Progenitor cell of endocrine pancreas (in vitro differentiated cells): ENCODE data around the gene AKAP8L. TPM values are rescaled to one million over a fixed set of nuclear protein-coding genes. Genes with fewer than 3 reads are reported as not detected.

Experiments
- DNase-seq: peaks from one replicate; pipeline ENCODE4 v3.0.0; 2021; ENCODE audit warnings: low spot score; ENCODE audit not compliant: unreplicated experiment
- H3K27ac Mint-ChIP-seq: 2 replicates; pipeline ENCODE4 v1.8.0; 2021; ENCODE audit warnings: mild to moderate bottlenecking, moderate library complexity, mixed read lengths
- H3K27me3 Mint-ChIP-seq: 2 replicates; pipeline ENCODE4 v1.8.0; 2021; ENCODE audit warnings: mixed read lengths
- H3K36me3 Mint-ChIP-seq: 2 replicates; pipeline ENCODE4 v1.8.0; 2022; ENCODE audit warnings: mixed read lengths; ENCODE audit not compliant: insufficient read depth
- H3K4me1 Mint-ChIP-seq: 2 replicates; pipeline ENCODE4 v1.8.0; 2021; ENCODE audit warnings: low read depth, mixed read lengths
- H3K4me3 Mint-ChIP-seq: 2 replicates; pipeline ENCODE4 v1.8.0; 2021; ENCODE audit warnings: low read depth, mild to moderate bottlenecking, moderate library complexity, mixed read lengths
- H3K9me3 Mint-ChIP-seq: 2 replicates; pipeline ENCODE4 v1.8.0; 2021; ENCODE audit warnings: low read depth, mixed read lengths
- total RNA-seq: library from RNA; stranded (reverse); gene quantifications from 2 replicates; pipeline ENCODE4 v1.2.1, GENCODE V29; 2021
- TF ChIP-seq, protein P1 (sequence below): fragments of 200-600 bp; sonication (generic); IDR thresholded peaks from one replicate; pipeline ENCODE4 v1.5.0; 2021; ENCODE audit warnings: antibody characterized with exemption, mild to moderate bottlenecking; ENCODE audit not compliant: unreplicated experiment

AKAP8L gene
- total RNA-seq, 1 donor from 2014 or later = 228 TPM

DNA sequence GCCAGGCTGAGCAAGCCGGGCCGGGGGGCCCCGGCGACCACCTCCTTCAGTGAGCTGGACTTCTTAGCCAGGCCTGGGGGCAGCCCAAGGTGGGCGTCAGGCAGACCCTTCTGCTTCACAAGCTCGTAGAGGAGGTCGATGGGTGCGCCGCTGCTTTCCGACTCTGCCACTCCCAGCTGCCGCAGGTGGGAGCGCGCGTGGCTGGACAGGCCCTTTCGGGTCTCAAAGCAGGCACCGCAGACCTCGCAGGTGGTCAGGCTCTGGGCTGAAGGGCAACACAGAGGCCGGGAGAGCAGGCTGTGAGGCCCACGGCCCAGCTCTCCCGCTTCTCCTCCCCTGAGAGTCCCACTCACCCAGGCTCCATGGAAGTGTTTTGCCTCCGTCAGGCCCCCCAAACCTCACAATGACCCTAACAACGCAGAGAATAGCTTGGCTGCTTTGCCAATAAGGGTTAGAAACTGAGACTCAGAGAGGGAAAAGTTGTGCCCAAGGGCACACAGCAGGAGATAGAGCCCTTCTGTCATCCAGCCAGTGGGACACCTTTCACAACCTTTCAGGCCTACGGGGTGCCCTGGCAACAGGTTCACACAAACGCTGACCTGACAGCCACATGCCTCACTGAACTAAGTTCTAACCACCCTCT, 11.2 kb upstream of the AKAP8L start:
- Mint-ChIP-seq H3K27me3 (no peaks in the 10 kb centered on the region), H3K9me3 (no peaks in the 10 kb centered on the region), H3K36me3 (peaks cover 12% of the 10 kb centered on the region), H3K27ac (no peak overlapping the region), H3K4me1 (peaks cover 19% of the 10 kb centered on the region), H3K4me3 (peak overlapping the region; percentile 98)
- TF ChIP-seq, protein P1, sequence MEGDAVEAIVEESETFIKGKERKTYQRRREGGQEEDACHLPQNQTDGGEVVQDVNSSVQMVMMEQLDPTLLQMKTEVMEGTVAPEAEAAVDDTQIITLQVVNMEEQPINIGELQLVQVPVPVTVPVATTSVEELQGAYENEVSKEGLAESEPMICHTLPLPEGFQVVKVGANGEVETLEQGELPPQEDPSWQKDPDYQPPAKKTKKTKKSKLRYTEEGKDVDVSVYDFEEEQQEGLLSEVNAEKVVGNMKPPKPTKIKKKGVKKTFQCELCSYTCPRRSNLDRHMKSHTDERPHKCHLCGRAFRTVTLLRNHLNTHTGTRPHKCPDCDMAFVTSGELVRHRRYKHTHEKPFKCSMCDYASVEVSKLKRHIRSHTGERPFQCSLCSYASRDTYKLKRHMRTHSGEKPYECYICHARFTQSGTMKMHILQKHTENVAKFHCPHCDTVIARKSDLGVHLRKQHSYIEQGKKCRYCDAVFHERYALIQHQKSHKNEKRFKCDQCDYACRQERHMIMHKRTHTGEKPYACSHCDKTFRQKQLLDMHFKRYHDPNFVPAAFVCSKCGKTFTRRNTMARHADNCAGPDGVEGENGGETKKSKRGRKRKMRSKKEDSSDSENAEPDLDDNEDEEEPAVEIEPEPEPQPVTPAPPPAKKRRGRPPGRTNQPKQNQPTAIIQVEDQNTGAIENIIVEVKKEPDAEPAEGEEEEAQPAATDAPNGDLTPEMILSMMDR = no peak
- DNase-seq = no peak

DNA sequence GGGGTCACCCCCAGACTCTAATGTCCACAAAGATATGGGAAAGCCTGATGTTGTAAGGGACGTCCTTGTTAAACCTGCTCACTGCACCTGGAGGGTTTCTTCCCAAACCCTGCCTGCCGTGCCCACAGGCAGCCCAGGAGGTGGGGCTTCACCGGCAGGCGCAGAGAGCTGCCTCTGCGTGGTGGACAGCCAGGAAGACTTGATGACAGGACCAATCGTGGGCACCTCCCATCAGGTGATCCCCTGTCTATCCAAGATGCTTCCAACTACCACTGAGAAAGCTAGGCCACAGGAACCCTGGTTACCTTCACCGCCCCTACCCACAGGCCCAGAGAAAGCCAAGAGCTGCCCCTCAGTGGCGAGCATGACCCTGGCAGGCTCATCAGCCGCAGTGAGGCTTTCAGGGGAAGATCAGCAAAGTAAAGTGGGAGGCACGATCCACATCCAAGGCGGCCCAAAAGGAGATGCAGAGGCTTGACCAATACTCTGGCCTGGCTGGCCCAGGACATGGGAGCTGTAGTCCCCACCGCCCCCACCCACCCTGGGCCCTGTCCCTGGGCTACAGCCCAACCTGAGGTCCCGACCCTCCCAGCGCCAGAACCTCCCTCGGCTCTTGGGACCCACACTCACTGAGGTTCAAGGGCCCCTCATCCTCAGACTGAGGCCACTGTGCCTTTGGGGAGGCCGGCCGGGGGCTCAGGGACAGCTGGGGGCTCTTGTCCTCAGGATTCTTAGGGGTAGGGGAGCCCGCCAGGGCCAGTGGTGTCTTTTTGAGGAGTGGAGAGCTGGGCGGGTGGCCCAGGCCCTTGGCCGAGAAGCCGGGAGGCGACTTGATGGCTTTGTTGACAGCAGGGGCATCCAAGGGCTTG, 10.4 kb upstream of the AKAP8L start:
- no peak for DNase-seq
- TF ChIP-seq, protein P1 = no peak
- H3K27me3 Mint-ChIP-seq = no peaks in the 10 kb centered on the region
- peaks cover 19% of the 10 kb centered on the region for H3K4me1 Mint-ChIP-seq
- H3K4me3 Mint-ChIP-seq = no peak overlapping the region
- no peaks in the 10 kb centered on the region for H3K9me3 Mint-ChIP-seq
- peaks cover 14% of the 10 kb centered on the region for H3K36me3 Mint-ChIP-seq
- H3K27ac Mint-ChIP-seq = no peak overlapping the region

DNA sequence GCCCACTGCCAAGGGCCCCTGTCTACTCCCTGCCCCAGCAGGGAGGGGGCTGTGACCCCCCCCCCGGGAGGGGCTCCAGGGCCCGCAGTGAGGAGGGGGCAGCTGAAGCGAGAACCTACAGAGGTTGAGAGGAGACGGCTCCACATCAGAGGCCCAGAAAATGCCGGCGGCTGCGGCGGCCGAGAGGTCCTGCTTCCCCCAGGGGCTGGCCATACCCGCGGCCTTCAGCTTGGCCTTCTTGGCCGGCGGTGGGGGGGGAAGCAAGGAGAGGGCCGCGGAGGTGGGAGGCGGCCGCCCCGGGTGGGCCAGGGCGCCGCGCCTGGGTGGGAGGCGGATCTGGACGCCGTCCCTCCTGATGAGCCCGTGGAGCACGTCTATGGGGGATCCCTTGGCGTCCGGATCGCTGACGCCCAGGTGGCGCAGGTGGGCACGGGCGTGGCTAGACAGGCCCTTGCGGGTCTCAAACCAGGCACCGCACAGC, 9.2 kb upstream of the AKAP8L start:
- DNase-seq = no peak
- TF ChIP-seq, protein P1 = no peak
- H3K27me3 Mint-ChIP-seq = no peaks in the 10 kb centered on the region
- H3K9me3 Mint-ChIP-seq = no peaks in the 10 kb centered on the region
- H3K27ac Mint-ChIP-seq = no peak overlapping the region
- H3K36me3 Mint-ChIP-seq = peaks cover 21% of the 10 kb centered on the region
- peaks cover 14% of the 10 kb centered on the region for H3K4me1 Mint-ChIP-seq
- H3K4me3 Mint-ChIP-seq = no peak overlapping the region

DNA sequence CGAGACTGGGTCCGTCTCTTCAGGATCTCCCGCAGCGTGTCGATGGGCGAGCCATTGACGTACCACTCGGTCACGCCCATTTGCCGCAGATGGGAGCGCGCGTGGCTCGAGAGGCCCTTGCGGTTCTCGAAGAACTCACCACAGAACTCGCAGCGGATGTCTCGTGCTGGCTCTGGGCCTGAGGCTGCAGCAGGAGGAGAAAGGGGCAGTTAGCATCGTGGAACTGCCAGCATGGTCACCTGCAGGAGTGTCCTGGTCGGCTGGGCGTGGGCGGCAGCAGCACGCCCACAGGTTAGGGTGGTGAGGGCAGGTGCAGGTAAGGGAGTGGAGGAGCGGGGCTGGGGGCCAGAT, 8.5 kb upstream of the AKAP8L start:
- Mint-ChIP-seq H3K36me3 (peaks cover 28% of the 10 kb centered on the region), H3K9me3 (no peaks in the 10 kb centered on the region), H3K4me1 (peaks cover 13% of the 10 kb centered on the region), H3K27ac (no peak overlapping the region), H3K27me3 (no peaks in the 10 kb centered on the region), H3K4me3 (no peak overlapping the region)
- DNase-seq = no peak
- TF ChIP-seq, protein P1 = no peak

DNA sequence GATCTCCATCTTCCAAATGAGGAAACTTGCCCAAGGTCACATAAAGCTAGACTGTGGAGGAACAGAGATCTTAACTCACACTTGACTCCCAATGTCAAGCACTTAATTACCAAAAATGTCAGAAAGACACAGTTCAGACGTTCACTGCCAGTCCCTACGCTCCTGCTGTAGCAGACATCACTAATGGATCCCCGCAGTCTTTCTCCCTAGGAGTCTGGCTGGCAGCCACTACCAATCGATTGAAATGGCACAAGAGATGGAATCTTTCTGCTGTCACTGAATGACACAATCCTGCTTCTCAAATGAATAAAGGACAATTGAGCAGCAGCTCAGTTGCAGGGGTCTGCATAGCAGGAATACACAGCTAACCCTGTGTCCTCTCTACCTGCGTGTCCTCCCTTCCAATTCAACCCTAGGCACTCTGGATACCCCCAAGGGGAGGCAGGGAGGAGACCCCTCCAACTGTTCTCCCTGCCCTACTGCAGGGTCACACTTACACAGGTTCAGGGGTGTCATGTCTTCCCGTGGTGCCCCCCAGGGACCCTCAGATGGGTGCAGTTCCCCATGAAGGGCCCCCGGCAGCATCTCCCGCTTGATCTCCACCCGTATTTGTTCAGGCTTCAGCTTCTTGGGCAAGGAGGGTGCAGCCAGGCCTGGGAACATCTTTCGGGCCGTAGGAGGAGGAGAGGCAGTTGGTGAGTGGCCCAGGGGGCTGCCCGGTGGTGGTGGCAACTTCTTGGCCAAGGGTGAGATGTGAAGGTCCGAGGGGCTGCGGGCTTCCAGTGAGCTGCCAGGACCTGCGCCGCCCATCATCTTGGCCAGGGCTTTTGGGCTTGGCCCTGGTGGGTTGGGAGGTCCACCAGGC, 7.9 kb upstream of the AKAP8L start:
- H3K4me1 Mint-ChIP-seq = peaks cover 11% of the 10 kb centered on the region
- no peak overlapping the region for H3K4me3 Mint-ChIP-seq
- no peak overlapping the region for H3K27ac Mint-ChIP-seq
- no peaks in the 10 kb centered on the region for H3K9me3 Mint-ChIP-seq
- no peak for DNase-seq
- H3K36me3 Mint-ChIP-seq = peaks cover 30% of the 10 kb centered on the region
- TF ChIP-seq, protein P1 = no peak
- H3K27me3 Mint-ChIP-seq = no peaks in the 10 kb centered on the region
